GM19452 (cell line): Measurements from ENCODE around the gene ZNF407.

Experiments used
- ATAC-seq: cut with Tn5 transposase; IDR thresholded peaks from one replicate; pipeline ENCODE4 v1.9.1; 2021; ENCODE audit not compliant: unreplicated experiment

Gene ZNF407

DNA sequence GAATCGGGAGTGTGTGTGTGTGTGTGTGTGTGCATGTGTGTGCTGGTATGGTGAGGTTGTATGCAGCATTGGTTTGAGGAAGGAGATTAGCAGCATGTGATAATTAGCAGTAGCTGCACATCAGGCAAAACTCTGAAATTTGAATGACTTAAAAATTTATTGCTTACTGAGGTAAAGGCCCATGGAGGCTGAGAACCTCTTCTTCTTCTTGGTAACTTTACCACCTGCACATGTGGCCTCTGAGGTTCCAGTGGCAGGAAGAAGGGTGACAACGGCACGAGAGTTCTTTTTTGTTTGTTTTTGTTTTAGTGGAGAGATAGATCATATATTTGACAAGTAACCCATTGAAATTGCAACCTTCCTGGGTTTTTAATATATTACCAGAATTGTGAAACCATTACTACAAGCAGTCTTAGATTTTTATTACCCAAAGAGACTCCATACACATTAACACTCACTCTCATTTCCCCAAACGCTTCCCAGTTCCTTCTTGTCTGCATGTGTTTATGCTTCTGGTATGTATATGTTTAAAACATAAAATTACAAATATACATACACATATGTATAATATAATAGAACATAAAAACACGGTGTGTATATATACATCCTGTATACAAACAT lies 319.2 kb downstream of the ZNF407 start:
- peak; percentile 66 for ATAC-seq

DNA sequence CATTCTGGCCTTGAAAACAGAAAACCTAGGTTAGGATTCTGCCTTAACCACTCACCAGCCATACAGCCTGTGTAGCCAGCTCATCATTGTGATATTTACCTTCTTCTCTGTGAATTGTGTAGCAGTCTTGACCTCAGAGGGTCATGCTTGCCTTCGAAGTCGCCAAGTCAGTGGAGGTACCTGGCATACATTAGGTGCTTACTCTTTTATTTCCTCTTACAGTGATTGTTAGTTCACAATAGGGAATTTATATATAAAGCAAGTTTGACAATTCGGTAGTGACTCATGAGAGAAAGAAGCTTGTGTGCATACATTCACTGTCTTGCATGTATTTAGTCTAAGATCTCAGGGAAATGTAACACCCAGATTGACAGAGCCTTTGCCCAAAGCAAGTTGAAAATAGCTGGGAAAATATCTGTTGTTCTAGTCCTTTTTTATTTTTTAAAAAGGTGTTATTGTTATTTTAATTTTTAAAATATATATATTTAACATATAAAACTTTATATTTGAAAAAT lies 320.7 kb downstream of the ZNF407 start:
- no peak for ATAC-seq

DNA sequence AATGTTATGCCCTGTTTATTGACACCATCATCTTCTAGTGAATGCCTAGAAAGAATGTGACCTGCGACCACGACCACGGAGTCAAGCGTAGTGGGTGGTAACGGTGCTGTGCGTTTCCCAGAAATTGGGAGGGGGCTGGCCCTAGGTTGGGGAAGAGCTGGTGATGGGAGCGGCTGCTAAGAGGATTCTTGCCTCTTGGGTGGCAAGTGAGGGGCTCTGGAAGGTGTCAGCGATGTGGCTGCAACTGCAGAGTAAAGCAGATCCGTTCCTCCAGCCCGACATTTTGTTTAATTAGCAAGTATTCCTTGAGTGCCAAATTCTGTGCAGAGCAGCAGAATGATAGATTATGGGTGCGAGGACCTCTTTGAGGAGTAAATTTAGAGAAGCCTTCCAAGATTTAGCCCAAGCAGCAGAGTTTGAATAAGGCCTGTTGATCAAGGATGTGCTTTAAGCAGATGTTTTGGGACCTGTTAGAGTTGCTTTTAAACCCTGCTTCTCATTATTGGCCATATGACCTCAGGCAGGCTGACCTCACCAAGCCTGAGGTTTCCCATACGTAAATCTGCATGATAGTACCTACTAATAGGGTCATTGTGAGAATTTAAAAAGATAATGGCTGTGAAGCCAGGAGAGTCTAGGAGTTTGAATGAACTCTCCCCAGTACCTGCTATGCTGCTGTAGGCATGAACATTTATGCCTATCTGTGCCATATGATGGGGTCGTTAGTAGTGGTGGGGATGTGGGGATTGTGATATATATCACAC lies 323.6 kb downstream of the ZNF407 start:
- no peak for ATAC-seq

DNA sequence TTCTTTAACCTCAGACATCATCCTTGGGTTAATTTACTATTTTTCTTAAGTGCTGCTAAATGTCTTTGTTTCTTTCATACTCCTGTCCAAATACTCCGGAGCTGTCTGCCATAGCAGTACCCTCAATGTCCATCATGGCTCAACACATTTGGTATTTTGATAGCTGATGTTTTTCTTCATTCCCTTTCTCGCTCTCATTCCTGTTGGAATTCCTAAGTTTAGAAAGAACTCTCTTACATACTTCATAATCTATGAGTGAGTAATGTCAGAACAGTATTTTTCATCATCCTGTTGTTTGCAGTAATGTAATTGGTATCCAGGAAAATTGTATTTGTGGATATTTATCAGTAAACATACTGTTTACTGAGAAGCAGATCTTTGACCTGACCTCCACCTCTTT lies 328.4 kb downstream of the ZNF407 start:
- no peak for ATAC-seq

DNA sequence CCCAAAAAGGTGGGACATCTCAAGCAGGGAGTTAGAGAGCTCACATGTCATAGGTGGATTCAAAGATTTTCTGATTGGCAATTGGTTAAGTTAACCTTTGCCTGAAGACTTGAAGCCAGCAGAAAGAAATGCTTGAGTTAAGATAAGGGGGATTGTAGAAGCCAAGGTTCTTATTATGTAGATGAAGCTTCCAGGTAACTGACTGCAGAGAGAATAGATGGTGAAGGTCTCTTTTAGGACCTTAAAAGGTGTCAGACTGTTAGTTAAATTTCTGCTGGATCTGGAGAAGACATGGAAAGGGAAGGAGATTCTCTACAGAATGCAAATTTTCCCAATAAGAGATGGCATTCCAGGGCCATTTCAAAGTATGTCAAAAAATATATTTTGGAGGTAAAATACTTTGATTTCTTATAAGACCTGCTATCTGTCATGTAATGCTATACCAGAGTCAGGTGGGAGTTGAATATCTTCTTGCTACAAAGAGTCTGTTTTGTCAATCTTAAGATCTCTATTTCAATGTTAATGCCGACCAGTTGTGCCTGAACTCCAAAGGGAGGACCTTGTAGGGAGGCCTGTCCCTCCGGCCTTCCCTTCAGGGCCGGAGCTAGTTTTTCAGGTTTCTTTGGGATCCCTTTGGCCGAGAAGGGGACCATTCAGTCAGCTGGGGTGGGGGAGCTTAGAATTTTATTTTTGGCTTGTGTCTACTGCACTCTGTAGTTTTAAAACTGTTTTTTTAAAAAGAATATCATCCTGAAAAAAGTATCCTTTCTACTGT lies 330.7 kb downstream of the ZNF407 start:
- ATAC-seq: no peak

DNA sequence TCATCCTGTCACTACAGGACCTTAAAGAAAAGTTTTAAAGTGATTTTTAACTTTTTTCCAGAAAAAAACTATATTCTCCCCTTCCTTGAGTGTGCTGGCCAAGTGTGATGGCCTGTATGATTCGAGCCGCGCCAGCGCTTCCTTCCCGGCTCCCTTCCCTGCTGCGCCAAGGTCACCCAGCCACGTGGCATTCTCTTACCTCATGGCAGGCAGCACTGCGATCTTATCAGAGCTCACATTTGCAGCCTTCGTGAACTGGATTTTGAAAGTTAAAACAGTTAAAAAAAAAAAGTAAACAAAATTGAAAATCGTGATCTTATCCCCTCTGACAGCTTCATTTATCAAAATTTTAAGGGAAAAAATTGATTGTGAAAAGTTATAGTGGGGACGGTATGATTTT lies 331.4 kb downstream of the ZNF407 start:
- ATAC-seq: no peak

DNA sequence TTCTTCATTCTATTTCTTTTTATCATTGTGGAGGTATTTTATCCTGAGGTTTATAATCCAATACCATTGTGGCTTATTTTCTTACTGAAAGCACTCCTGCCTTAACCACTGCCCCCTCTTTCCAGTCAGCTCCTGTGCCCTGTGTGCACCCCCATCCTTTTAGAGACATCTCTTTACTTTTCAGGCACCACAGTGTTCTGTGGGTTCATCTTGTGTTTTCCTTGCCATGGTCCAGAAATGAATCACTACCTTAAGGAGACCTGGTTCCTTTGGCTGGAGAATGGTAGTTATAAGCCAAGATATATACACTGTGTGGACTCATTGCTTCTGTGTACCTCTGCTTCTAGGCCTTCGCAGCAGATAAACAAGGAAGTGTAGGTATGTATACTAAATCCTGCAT lies 332.9 kb downstream of the ZNF407 start:
- no peak for ATAC-seq

DNA sequence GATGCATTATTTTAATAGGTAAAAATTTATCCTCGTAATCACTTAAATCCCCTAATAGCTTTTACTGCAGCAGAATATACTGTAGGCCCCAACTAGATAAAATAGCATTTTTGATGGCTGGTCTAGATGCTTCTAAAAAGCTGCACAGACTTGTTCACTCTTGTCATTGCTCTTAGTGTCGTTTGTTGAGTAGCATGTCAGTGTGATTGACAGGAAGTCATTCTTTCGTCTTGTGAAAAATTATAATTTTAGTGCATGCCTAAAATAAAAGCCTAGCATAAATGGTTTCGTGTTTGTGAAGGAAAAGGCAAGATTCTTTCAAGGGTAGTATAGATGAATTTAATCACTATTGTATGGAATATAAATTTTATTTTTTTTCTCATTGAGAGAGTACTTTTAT lies 336.3 kb downstream of the ZNF407 start:
- ATAC-seq: no peak

DNA sequence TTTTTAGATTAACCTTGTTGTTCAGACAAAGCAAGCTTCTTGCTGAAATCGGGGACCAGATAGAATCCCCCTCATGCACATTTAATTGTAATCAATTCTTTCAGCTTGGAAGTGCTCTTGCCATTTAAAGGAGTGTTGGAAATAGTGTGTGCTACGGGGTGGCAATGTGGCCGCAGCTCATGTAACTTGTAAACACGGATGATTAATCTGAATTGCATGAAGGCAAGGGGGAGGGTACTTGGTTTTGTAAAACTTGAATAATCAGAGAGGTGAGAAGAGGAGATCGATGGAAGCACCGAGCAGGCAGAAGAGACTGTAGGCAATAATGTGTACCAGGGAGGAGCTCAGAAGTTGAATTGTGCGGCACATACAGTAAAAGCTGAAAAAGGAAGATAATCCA lies 337.8 kb downstream of the ZNF407 start:
- no peak for ATAC-seq

DNA sequence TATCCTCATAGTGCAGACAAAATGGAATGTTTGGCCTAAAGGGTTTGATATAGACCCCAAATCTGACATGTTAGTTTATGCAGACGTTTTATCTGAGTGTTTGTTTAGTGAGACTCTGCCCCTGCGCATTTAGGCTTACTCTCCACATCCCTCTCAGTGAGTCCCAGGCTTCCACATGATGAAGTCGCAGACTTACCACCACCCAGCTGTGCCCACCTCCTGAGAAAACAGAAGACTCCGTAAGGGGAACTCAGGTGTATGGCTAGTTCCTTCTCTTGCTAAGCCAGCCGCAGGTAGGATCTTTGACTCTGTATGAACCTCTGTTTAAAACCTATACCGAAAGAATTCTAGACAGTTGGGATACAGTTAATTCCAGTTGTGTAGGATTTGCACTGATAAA lies 338.7 kb downstream of the ZNF407 start:
- no peak for ATAC-seq

DNA sequence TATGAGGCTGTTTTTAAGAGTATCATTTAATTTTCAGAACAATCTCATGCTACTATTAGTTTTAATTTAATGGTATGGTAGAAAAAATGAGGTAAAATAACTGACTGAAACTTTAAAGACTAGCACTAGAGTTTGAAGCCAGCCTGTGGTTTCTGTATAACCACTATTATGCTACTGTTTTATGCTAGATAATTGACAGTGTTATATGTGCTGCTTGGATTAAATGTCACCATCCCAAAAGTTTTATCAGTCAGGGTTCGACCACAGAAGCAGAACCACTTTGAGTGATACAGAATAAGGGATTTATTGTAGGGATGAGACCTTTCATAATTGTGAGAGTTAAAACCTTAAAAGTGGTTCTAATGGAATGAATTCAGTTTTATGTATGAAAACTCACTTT lies 339.6 kb downstream of the ZNF407 start:
- no peak for ATAC-seq

DNA sequence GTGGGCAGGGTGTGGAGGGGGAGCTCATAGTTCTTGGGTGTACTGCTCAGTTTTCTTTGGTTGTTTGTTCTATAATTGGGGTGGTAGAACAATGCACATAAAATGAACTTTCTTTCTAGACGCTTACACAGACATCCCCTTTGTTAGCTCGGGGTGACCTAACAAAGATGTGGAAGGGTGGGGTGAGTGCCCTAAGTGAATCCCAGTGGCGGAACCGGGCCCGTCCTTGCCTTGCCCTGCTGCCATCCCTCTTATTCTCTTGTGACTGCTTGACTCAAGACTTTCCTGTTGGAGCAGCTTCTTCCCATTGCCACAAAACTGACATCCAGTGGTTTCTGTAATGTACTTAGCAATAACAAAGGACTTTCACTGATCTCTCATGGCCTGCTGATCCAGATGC lies 343.2 kb downstream of the ZNF407 start:
- ATAC-seq: no peak

DNA sequence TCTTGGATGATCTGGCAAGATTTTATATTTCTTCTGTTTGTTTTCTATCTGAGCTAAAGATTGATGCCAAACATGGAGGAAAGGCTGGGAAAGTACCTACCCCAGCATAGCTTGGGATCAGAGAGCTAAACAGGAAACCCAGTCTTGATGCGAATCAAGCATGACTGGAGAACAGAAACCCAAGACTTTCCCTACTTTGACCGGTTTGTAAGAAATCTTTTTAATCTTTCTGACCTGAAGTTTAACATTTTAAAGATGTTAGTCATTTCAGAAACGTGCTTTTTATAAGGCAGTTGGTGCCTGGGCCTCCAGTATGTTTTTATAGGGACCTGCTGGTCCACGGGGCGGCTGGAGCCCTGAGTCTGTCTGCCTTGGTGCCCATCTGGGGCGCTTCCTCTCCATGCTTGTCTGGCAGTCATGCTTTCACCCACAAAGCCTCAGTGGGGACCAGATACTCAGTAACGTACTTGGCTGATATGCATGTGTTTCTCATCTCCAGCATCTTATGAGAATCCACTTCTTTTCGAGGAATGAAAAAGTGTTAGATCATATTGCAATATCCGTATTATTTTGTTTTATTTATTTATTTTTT lies 344.7 kb downstream of the ZNF407 start:
- ATAC-seq: peak; percentile 79

DNA sequence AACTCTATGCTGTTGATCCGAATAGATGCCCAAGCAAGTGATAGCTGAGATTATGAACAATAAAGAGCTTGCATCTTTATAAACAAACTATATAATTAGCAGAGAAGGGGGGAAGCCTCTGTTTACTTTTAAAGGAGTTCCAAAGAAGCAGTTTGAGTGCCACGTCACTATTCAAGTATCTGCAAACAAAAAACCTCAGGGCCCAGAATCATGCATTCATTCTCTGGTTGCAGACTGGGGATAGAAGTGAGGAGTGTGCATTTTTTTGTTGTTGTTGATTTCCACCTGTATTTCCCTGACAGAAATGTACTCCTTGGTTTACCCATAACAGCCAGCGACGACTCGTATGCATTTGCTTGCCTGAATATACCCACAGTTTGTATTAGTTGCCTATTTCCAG lies 347.0 kb downstream of the ZNF407 start:
- ATAC-seq: no peak

DNA sequence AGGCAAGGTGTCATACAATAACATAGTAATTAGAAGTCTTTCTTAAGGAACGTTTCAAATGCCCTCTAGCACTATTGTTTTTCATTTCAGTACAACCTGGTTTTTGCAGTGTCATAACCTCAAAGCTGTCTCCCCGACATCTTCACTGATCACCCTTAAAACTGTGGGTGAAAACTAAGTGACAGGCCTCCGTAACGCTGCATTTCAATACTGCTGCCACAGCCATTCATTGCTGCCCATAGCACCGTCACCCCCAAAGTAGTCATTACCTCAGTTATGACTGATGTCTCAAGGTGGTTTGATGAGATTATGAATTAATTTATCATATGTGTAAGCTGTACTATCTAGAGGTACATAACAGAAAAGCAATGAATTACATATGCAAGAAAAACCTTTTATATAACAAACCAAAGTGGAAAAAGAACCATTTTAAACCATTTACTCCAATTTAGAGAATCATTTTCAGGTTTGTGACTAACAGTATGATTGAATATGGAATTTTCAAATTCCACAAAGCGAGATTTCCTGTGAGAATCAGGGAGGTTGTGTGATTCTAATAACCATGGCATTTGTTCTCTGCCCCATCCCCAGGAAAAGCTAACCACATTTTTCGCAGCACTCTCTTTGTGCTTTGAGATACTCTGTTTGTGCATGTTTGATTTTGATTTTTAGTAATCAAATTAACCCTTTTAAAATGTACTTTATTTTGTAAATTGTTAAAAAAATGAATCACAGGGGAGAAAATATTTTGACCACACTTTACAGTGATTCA lies 348.3 kb downstream of the ZNF407 start:
- ATAC-seq: no peak

DNA sequence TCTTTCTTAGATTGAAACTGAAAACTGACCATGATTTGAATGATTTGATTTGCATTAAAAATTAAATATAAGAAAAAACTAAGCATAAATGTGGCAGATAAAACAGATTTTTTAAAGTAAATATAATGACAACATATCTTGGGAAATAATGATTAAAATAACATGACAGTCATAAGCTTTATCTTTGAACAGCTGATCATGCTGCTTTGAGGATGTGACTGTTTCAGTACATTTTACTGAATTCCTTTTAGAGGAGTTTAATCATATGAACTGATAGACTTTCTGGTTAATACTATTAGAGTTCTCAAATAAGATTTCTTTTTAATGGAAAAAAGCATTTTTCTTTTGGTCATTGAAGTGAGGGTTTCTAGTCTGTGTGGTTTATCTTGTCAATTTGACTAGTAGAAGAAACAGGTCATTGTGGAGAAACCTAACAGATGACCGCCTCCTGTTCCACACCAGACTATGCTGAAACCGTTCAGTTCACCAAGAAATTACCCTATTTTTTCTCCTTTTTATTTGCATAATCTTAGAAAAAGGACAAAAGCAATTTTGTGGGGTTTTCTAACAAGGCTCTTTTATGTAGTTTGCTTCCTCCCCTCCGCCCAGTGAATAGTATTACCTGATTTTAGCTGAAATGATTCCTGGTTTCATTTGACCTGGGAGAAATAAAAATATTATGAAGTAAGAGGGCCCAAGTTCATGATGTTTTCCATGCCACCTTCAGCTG lies 349.1 kb downstream of the ZNF407 start:
- ATAC-seq: no peak

DNA sequence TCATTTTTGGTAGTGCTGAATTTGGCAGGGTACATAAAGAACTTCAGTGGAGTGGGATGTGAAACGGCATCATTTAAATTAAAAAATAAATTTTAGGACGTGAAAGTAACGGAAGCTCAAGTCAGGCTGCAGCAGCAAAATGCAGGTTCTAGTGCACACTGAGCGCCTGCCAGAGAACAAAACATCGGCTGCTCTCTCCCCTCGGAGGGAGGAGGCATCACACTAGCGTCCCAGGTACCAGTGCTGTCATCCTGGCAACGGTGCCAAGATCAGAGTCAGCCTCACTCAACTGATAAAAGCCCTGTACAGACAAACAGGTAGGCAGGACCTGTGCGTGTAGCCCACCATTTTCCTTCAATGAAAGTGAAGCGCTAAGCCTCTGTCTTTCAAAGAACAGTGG lies 349.7 kb downstream of the ZNF407 start:
- no peak for ATAC-seq

DNA sequence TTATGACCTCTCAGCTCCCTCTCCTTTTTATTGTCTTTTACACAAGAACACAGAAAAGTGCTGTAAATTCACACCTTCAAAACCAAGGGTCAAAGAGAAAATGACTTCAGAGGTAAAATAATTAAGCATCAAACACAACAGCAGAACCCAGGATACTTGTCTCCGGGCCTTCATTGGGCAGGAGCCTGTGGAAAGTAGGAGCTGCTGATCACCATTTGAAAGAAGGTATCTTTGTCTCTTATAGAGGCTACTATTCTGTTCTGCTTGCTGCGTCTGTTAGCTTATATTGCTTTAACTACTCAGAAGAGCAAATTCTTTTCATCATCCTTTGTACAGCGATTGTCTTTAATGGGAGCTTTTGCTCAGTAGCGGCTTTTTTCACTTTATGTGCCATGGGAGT lies 350.2 kb downstream of the ZNF407 start:
- ATAC-seq: no peak

DNA sequence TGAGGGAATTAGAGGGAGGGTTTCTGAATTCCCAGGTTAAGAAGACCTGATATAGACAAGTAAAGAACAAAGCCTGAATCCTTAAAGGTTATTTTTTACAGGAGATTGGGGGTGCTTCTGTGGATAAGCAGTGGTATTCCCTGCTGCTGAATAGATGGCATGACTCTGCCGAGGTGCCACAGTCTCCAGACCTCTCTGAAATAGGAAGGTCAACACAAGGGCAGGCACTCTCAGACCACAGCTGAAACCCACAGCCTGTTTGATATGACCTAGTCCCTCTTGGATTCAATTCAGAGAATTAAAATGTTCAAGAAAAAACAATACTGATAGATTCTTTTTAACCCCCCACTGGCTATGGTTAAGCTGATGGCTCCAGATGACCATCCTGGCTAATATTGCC lies 351.9 kb downstream of the ZNF407 start:
- no peak for ATAC-seq

DNA sequence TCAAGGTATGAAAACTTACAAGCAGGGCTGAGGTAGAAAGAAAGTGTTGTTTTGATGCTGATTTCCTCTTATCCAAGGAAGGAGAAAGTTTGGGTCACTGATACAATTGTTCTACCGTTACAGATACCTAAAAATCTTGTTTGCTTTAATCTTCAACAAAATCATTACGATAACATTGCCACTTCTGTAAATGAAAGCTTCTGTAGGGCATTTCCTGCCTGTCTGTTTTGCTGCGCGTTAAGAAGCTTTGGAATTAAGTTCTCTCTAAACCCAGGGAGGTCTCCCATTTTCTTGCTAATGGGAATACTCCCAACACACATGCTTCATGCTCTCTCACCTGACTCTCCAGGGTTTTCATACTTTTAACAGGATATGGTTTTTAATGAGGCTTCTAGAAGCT lies 352.8 kb downstream of the ZNF407 start:
- ATAC-seq: no peak
